HG03442 (cell line): ENCODE data around the gene PEAR1.

Source experiments
- ATAC-seq: cut with Tn5 transposase; IDR thresholded peaks from one replicate; pipeline ENCODE4 v1.9.1; 2021; ENCODE audit warnings: mild to moderate bottlenecking, moderate library complexity; ENCODE audit not compliant: unreplicated experiment

The PEAR1 gene

DNA sequence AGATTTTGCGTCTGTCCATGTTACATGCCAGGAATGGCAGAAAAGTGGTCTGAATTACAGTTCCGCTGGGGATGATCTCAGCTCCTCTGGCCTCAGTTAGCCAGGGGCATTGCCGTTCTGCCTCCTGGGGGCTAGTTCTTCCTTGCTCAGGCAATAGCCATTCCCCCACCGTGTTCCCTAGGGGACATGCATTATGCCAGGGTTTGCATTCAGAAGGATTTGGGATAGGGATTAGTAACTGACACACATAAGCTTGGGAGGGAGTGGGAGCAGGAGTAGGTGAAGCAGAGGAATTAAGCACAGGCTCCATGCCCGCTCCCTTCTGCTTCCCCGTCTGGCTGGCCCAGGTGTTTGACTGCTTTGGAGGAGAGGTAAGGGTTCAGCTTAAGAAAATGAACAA lies 39.6 kb downstream of the PEAR1 start:
- ATAC-seq = no peak

DNA sequence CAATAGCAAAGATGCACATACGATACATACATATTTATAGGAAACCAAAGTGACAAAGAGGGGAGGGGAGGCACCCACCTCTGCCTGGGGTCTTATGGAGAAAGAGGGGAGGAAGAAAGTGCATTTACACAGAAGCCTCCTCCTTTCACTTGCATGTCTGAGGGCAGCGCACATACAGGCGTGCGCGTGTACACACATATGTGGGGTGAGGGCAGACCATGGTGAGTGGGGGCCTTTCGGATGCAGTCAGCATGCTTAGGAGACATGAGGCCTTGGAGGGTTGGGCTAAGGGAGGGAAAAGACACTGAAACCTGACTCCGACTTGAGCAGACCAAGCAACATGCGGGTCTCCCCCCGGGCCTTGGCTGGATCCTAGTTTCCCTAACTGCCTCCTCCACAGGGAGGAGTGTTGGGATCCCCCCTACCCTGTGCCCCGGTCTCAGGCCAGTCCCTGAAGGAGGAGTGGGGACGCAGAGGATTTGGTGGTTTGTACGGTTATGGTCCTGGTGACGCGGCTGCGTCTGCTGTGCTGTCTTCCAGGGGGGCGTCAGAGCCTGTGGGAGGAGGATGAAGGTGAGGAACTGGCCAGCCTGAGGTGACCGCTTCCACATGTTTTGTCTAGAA lies 42.1 kb downstream of the PEAR1 start:
- ATAC-seq = no peak

- no peak for ATAC-seq
Observed at GRCh38 chr1:156936191-156936590, 42.7 kb downstream of the PEAR1 start.

GRCh38 chr1:156936721-156937220 lies 43.3 kb downstream of the PEAR1 start:
- ATAC-seq = no peak

GRCh38 chr1:156937883-156938282 lies 44.4 kb downstream of the PEAR1 start:
- no peak for ATAC-seq

DNA sequence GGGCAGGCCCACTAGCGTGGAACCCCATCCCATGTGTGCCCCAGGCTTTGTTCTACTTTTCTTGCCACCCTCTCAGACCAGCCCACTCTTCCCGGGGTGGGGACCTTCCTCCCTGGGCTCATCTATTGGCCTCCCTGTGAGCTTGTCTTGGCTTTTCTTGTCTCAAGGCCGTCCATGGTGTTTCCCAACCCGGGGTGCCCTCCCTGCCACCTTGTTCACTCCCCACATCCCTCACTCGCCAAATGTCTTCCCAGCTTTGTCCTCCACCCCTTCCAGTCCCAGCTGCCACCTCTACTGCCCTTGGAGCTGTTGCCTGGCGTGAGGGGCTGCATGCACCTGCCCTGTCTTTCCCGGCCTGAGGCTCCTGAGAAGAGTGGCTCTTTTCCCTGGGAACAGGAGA lies 45.3 kb downstream of the PEAR1 start:
- no peak for ATAC-seq

DNA sequence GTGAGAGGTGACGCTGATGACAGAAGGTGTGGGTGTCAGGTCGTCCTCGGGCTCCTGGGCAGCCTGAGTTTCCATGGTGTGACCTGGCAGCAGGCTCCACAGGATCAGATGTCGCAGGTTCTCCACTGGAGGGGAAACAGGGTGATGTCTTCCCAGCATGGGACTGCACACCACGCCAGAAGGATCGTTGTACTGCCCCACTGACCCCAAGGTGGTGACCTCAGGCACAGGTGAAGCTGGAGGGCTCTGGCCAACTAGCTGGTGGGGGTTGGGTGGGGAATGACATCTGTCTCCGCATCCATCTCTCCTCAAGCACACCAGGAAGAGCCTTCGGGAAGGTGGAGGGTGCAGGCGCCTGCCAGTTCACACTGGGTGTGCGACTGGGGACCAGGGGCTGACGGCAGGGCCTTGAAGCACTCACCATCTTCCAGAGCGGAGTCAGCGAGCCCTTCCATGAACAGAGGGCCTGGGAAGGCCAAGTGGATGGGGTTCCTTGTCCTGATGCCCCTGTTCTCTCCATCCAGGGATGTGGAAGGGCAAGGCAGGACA lies 46.3 kb downstream of the PEAR1 start:
- ATAC-seq = no peak

- ATAC-seq = no peak
Observed at GRCh38 chr1:156941675-156942074, 48.2 kb downstream of the PEAR1 start.

GRCh38 chr1:156942176-156942575 lies 48.7 kb downstream of the PEAR1 start:
- no peak for ATAC-seq

GRCh38 chr1:156942576-156942975 lies 49.1 kb downstream of the PEAR1 start:
- no peak for ATAC-seq

GRCh38 chr1:156943756-156944155 lies 50.2 kb downstream of the PEAR1 start:
- no peak for ATAC-seq

DNA sequence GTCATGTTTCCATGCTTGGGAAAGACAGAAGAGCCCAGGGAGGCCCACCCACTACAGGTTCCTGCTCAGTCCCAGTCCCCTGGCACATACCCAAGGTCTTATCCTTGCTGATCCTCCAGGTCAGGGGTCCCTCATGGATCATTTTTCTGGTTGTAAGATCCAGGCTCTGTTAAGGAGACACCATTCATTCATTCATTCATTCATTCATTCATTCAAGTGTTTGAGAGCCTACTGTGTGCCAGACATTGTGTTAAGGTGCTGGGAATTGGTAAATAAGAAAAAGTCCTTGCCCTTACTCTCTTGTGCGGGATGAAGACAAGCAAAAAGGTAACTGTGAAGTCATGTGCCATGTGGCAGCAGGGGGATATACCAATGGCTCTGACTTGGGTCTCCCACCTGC lies 50.8 kb downstream of the PEAR1 start:
- no peak for ATAC-seq

DNA sequence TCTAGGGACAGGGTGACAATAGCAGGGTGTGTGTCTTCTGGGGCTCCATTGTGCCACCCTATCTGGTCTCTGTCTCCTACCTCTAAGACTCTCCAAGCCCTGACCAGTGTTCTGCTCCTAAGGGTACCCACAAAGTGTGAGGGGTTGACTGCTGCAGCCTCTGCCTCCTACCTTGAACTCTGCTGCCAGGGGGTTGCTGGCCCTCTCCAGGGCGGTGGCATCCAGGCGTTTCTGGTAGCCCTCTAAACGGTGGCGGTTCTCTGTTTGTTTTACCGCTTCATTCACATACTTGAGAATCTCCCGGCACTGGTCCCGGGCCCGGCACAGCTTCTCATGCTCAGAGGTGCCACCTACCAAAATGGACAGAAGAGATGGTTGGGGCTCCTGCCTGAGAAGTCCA lies 51.3 kb downstream of the PEAR1 start:
- ATAC-seq = no peak

DNA sequence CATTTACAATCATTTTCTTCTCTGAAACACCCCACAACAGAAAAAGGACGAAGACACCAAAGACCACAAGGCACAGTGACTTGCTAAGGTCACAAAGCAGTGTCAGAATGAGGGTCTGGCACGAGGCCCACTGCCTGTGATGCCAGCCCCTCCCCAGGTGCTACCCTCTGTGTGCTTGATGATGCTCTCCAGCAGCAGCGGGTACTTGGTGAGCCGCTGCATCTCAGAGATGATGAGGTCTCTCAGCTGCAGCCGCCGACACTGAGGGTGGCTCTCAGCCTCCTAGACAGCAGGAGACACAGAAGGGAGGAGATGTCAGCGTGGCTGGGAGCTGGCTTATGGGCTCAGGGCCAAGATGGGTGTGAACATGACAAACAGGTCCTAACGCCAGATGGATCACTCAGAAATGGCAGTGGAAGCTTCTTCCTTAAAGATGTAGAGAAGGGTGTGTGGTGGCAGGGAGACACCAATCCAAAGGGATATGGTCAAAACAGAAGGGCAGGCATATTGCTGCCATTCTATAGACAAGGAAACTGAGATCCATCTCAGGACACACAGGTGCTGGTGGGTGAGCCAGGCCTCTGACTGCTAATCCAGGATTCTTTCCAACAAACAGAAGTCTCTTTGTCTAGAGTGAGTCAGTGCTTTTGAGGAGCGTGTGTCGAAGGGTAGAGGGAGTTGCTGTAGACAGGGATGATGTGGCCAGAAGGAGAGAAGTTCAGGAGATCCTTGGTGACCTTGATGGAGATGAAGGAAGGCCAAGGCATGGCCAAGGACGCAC lies 52.6 kb downstream of the PEAR1 start:
- no peak for ATAC-seq

DNA sequence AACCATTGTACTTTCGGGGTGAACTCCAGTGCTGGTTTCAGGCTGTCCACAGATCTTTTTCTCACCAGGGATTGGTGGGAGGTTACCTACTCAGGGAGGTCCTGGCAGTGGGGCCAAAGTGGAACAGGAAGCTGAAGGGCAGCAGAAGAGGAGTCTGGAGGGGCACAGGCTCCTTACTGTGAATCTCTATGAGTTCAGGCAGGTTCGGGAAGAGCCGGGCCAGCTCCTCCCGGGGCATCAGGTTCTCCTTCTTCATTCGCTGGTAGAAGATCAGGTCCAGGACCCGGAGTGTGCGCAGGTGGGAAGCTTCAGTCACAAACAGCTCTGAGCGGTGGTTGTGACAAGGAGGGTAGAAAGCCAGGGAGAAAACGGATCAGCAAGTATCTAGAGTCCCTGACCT lies 53.6 kb downstream of the PEAR1 start:
- ATAC-seq = no peak

- no peak for ATAC-seq
Observed at GRCh38 chr1:156947818-156948525, 54.5 kb downstream of the PEAR1 start.

DNA sequence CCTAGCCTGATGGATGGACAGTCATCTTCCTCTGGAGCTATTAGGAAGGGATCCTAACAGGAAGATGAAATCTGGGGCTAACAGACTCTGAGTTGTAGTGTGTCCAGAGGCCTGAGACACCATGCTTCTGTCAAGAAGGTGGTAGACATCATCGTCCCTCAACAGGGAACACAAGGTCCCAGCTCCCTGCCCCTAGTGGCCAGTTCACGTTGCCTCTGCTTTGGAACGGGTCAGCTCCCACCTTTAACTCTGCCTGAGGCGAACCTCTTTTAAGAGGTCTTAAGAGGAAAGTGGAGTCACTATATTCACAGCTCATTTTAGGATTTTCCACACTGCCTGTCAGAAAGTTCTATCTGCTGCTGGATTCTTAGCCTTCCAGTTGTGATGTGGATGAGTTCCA lies 55.2 kb downstream of the PEAR1 start:
- ATAC-seq = no peak

DNA sequence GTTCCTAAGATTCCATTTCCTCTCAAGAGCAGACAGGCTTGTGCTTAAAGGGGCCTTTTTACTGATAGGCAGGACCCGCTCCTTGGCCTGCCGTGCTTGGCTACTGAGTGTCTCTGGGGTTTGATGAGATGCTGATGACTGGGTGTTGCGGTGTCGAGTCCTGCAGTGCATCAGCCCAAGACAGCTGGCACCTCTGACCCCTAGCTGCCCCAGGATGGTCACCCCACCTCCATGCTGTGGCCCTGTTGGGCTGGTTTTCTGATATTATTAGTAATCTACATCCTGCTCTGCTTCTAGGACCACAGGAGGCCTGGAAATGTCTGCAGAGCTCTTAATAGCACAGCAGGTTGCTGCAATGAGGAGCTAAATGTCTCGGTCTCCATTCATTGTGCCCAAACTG lies 55.6 kb downstream of the PEAR1 start:
- no peak for ATAC-seq

DNA sequence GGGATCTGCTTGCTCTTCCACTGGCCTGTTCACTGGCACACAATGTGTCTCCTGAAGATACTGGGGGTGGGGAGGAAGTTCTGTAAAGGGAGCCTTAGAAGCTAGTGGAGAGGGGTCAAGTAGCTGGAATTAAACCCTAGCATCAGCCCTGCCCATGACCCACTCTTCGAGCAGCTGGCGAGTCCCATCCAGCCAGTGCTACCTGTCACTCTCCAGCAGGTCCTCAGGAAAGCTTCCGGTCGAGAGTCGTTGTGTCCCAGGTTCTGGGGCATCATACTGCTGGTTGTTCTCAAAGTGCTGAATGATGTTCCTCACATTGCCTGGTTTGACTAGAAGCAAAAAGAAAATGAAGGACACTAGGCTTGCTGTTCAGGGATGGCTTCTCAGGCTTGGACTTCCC lies 57.9 kb downstream of the PEAR1 start:
- no peak for ATAC-seq

DNA sequence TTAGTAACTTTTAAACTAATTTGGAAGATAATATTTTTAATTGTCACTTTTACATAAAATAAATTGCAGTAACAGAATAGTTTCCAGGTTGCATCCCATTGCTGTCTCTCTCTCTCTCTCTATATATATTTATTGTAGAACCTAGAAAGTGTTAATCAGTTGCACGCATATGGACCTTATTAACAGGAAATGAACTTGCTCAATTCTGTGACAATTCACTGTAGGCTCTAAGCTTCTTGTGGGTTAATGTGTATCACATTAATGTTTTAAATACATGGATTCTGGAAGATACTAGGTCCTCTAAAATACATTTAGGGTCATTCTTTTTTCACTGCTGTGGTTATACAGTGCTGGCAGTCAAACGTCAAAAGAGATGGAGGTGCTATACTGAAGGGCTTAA lies 60.1 kb downstream of the PEAR1 start:
- ATAC-seq = no peak

GRCh38 chr1:156956333-156956732 lies 62.8 kb downstream of the PEAR1 start:
- ATAC-seq = no peak

DNA sequence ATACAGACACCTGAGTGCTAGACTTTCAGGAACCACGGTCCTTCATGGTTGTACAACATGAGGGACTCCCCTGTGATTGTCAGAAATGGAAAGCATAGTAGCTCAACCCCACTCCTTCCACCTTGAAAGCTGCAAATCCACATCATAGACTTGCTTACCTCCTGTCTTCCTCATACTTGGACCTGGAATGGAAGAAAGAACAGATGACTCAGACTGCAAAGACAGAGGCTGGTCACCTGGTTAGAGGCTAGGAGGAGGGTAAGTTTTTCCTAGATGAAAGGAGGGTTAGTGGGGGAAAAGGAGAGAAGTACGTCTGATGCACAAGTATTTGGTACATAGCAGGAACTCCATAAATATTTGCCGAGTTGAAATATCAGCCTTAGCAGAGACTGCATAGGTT lies 64.1 kb downstream of the PEAR1 start:
- no peak for ATAC-seq
